H1 (cell line): Measurements from ENCODE around the gene RPS21. TPM values are rescaled to one million over a fixed set of nuclear protein-coding genes. Genes with fewer than 3 reads are reported as not detected.

Experiments
- BCL11A ChIP-seq, 2 experiments: IDR thresholded peaks; one replicate each; pipeline ENCODE4 v1.6.1; 2011; ENCODE audit warnings: low read depth in 2 of 2, low read length in 2 of 2, mild to moderate bottlenecking in 2 of 2
- JUN ChIP-seq: IDR thresholded peaks from 2 replicates; pipeline ENCODE4 v1.6.1; 2011; ENCODE audit warnings: low read depth, mild to moderate bottlenecking, improper control_type of control experiment, low read length
- SAP30 ChIP-seq: fragments of 300-600 bp; sonication (generic); IDR thresholded peaks from 2 replicates; pipeline ENCODE4 v1.7.1; 2012; ENCODE audit warnings: low read length, moderate library complexity, mild to moderate bottlenecking, inconsistent platforms; ENCODE audit not compliant: insufficient read depth, insufficient replicate concordance
- TEAD4 ChIP-seq: IDR thresholded peaks from 2 replicates; pipeline ENCODE4 v1.6.1; 2012; ENCODE audit warnings: low read depth, low read length, inconsistent platforms, mixed read lengths
- YY1 ChIP-seq: IDR thresholded peaks from 2 replicates; pipeline ENCODE4 v1.6.1; 2011; ENCODE audit warnings: low read depth, mild to moderate bottlenecking, low read length
- polyA plus RNA-seq, 7 experiments: library from polyadenylated mRNA; depleted of rRNA in 3 of 7; stranded (reverse) in 5 of 7; unstranded in 2 of 7; fragments of >200 nt in 5 of 7; fragments of 200-250 nt in 2 of 7; gene quantifications; 1 replicate in 5 of 7; 2 replicates in 1 of 7; 4 replicates in 1 of 7; pipeline versions ENCODE4 v1.2.1 to v1.2.3, GENCODE V29; 2011 to 2013; ENCODE audit warnings: missing spikeins in 2 of 7, mixed read lengths in 2 of 7
- total RNA-seq: library from RNA; stranded (reverse); fragmentation: NEBNext Ultra II Directional; extraction: Animal tissue kit (Norgen Biotek cat#: 25700); gene quantifications from 2 replicates; pipeline ENCODE4 v1.2.1, GENCODE V29; 2021

Gene RPS21
- total and polyA plus RNA-seq, 2 of the 8 experiments (the other 6 are each of a cell fraction or from before 2014, with no cell fraction given), result 1,787 to 7,219 TPM

GRCh38 chr20:62359491-62360121 lies 27.3 kb upstream of the RPS21 start (continued):
- TF ChIP-seq SAP30 (no peak), BCL11A (IDR thresholded peaks at IDR 0.05; ENCODE audit: low read depth in 2 of 2, low read length in 2 of 2) (no peak), YY1 (no peak), JUN (no peak), TEAD4 (no peak)
